K562 (cell line): ENCODE results near the gene IPP. TPM values are rescaled to one million over a fixed set of nuclear protein-coding genes. Genes with fewer than 3 reads are reported as not detected.

Experiments
- BCLAF1 ChIP-seq, 2 experiments: fragments of 450-650 bp in 1 of 2; IDR thresholded peaks; 2 replicates each; pipeline ENCODE4 v1.6.1; 2011 to 2017; ENCODE audit warnings: low read depth in 2 of 2, antibody characterized with exemption in 1 of 2, borderline replicate concordance in 1 of 2, low read length in 1 of 2, mild to moderate bottlenecking in 1 of 2, mixed read lengths in 1 of 2; ENCODE audit not compliant: control insufficient read depth in 1 of 2
- BCOR ChIP-seq: fragments of 450-650 bp; IDR thresholded peaks from 2 replicates; pipeline ENCODE4 v1.6.1; 2016
- CCAR2 ChIP-seq: fragments of 200-400 bp; formaldehyde crosslinking; IDR thresholded peaks from 2 replicates; pipeline ENCODE4 v1.6.1; 2017; ENCODE audit warnings: mild to moderate bottlenecking, low read depth, low read length
- DNMT1 ChIP-seq: fragments of 450-650 bp; IDR thresholded peaks from 2 replicates; pipeline ENCODE4 v1.6.1; 2016; ENCODE audit warnings: antibody characterized with exemption, mild to moderate bottlenecking
- FOXJ2 ChIP-seq: fragments of 200-800 bp; sonication (Bioruptor generic); IDR thresholded peaks from 2 replicates; pipeline ENCODE4 v1.6.1; 2016; ENCODE audit warnings: missing genetic modification characterization, missing compliant biosample characterization
- HMGXB4 ChIP-seq: sonication (generic); formaldehyde crosslinking; IDR thresholded peaks from 2 replicates; pipeline ENCODE4 v1.8.1; 2023; ENCODE audit warnings: mild to moderate bottlenecking, missing genetic modification reagents
- HNRNPK ChIP-seq: fragments of 200-400 bp; formaldehyde crosslinking; IDR thresholded peaks from one replicate; pipeline ENCODE4 v1.6.1; 2018; ENCODE audit warnings: mild to moderate bottlenecking, low read depth, low read length; ENCODE audit not compliant: poor library complexity, severe bottlenecking
- JUNB ChIP-seq: fragments of 450-650 bp; formaldehyde crosslinking; conservative IDR thresholded peaks from 2 replicates; pipeline ENCODE4 v1.4.0; 2020; ENCODE audit warnings: mild to moderate bottlenecking
- KDM2B ChIP-seq: fragments of 250-450 bp; sonication (Bioruptor Pico); IDR thresholded peaks from 2 replicates; pipeline ENCODE4 v1.8.0; 2021; ENCODE audit warnings: mild to moderate bottlenecking, moderate library complexity
- KHSRP ChIP-seq: fragments of 450-650 bp; IDR thresholded peaks from 2 replicates; pipeline ENCODE4 v1.6.1; 2017
- MYC ChIP-seq, 2 experiments: fragments of 250-450 bp in 1 of 2; sonication (Bioruptor Pico) in 1 of 2; IDR thresholded peaks; 2 replicates each; pipeline versions ENCODE4 v1.5.1 to v1.6.1; 2012 to 2021; ENCODE audit warnings: low read depth in 2 of 2, borderline replicate concordance in 1 of 2, improper control_type of control experiment in 1 of 2, low read length in 1 of 2, mild to moderate bottlenecking in 1 of 2, moderate library complexity in 1 of 2
- NFXL1 ChIP-seq: fragments of 450-650 bp; formaldehyde crosslinking; IDR thresholded peaks from 2 replicates; pipeline ENCODE4 v1.4.0; 2021; ENCODE audit warnings: mild to moderate bottlenecking
- RBM39 ChIP-seq: fragments of 200-400 bp; formaldehyde crosslinking; optimal IDR thresholded peaks from 2 replicates; pipeline ENCODE3; 2018; ENCODE audit warnings: low read depth, low read length
- RNF219 ChIP-seq: fragments of 250-450 bp; sonication (Bioruptor Pico); IDR thresholded peaks from 2 replicates; pipeline ENCODE4 v1.5.0; 2022; ENCODE audit warnings: mild to moderate bottlenecking
- UBTF ChIP-seq, 2 experiments: IDR thresholded peaks; 2 replicates each; pipeline ENCODE4 v1.6.1; 2012; ENCODE audit warnings: improper control_type of control experiment in 2 of 2, low read depth in 2 of 2, low read length in 2 of 2, borderline replicate concordance in 1 of 2
- XRCC4 ChIP-seq: IDR thresholded peaks from one replicate; pipeline ENCODE4 v1.6.1; 2011; ENCODE audit not compliant: insufficient read depth, insufficient read length; ENCODE audit errors: extremely low read depth
- ZNF197 ChIP-seq: fragments of 200-800 bp; sonication (Bioruptor generic); IDR thresholded peaks from 2 replicates; pipeline ENCODE4 v1.6.1; 2016; ENCODE audit warnings: low read depth, missing genetic modification characterization, missing compliant biosample characterization
- ZNF232 ChIP-seq: sonication (generic); formaldehyde crosslinking; IDR thresholded peaks from 2 replicates; pipeline ENCODE4 v1.8.0; 2022; ENCODE audit warnings: mild to moderate bottlenecking, missing genetic modification reagents
- polyA plus RNA-seq, 8 experiments: library from polyadenylated mRNA; depleted of rRNA in 4 of 8; stranded (reverse) in 5 of 8; unstranded in 3 of 8; fragments of >200 nt; fragmentation: Nextera tagmentation in 2 of 8; fragmentation: Illumina TruSeq in 1 of 8; extraction: Ambion mirVana in 2 of 8; extraction: Trizol in 1 of 8; gene quantifications; 2 replicates each; pipeline versions ENCODE4 v1.2.1 to v1.2.3, GENCODE V29; 2011 to 2014; ENCODE audit warnings: inconsistent platforms in 1 of 8, missing spikeins in 1 of 8
- total RNA-seq, 7 experiments: library from RNA; depleted of rRNA in 6 of 7; stranded (reverse); fragments of >200 nt in 6 of 7; fragmentation: Illumina TruSeq in 2 of 7; extraction: Trizol in 2 of 7; gene quantifications; 2 replicates each; pipeline versions ENCODE4 v1.2.1 to v1.2.3, GENCODE V29; 2011 to 2021; ENCODE audit warnings: low replicate concordance in 1 of 7

Gene IPP
- total and polyA plus RNA-seq, 9 of the 15 experiments (the other 6 are each of a cell fraction or from before 2014, with no cell fraction given) = 6.9 to 15.1 (median 9.7) TPM

- TF ChIP-seq CCAR2 = no peak
- TF ChIP-seq XRCC4 = no peak
- TF ChIP-seq HMGXB4 = no peak
- 0 out of 2 replicates have a peak, but pooled peaks have one; percentile 46 for TF ChIP-seq BCOR
- no peak for TF ChIP-seq MYC (IDR thresholded peaks at IDR 0.05; ENCODE audit: low read depth, low read length)
- no peak; the same call in 1 of the 2 replicates for TF ChIP-seq MYC (CRISPR knock-in tag; IDR thresholded peaks at IDR 0.05; ENCODE audit: borderline replicate concordance, low read depth)
- TF ChIP-seq KDM2B (CRISPR knock-in tag) = no peak
- no peak for TF ChIP-seq RBM39
- TF ChIP-seq ZNF232 = no peak
- TF ChIP-seq FOXJ2 (tag) = no peak
- no peak for TF ChIP-seq KHSRP
- peak; percentile 53 to 78; a peak in 2 of 4 replicates for TF ChIP-seq UBTF (IDR thresholded peaks at IDR 0.05; ENCODE audit: borderline replicate concordance in 1 of 2, low read depth in 2 of 2, low read length in 2 of 2)
- no peak for TF ChIP-seq RNF219
- no peak for TF ChIP-seq ZNF197 (CRISPR knock-in tag)
- no peak for TF ChIP-seq DNMT1
- TF ChIP-seq NFXL1 (CRISPR knock-in tag) = no peak
- no peak for TF ChIP-seq HNRNPK
- TF ChIP-seq BCLAF1 (IDR thresholded peaks at IDR 0.05; ENCODE audit: borderline replicate concordance in 1 of 2, control insufficient read depth in 1 of 2, low read depth in 2 of 2, low read length in 1 of 2) = no peak
- no peak for TF ChIP-seq JUNB (CRISPR knock-in tag)
Measured at GRCh38 chr1:45686015-45686287, 64.5 kb downstream of the IPP start (continued).
